ENCODE data around the gene INSRR. TPM values are rescaled to one million over a fixed set of nuclear protein-coding genes. Genes with fewer than 3 reads are reported as not detected.

The INSRR gene
- total and polyA plus RNA-seq, 9 of the 15 experiments (the other 6 are each of a cell fraction or from before 2014, with no cell fraction given): 0.03 to 0.18 (median 0.06) TPM; not detected in 3

DNA sequence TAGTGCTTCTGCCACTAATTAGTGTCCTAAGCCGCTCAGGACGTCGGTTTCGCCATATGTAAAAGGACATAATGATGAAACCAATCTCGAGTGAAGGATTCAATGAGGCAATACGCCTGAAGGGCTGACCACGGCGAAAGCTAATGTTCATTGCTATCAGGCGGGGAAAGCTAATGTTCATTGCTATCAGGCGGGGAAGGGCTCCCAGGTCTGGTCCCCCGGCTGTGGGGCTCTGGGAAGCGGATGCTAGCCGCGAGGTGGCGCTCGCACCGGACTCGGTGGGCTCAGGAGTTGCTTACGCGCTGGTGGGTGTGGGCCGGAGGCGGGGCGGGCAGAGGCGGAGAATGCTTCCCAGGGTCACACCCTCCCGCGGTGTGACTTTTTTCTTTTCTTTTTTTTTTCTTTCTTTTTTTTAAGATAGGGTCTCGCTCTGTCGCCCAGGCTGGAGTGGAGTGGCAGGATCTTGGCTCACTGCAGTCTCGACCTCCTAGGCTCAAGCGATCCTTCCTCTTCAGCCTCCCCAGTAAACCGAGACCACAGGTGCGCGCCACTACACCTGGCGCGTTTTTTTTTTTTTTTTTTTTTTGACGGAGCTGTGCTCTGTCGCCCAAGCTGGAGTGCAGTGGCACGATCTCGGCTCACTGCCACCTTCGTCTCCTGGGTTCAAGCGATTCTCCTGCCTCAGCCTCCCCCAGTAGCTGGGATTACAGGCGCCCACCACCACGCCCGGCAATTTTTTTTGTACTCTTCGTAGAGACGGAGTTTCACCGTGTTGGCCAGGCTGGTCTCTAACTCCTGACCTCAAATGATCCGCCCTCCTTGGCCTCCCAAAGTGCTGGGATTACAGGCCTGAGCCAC, 33.5 kb upstream of the INSRR start:
- Histone ChIP-seq H3K4me2 (ENCODE audit: insufficient read depth, low read length) (peak overlapping the region; percentile 74), H3K9me3 (replicated peaks; ENCODE audit: control insufficient read depth, insufficient read depth, low read depth, low read length) (no peaks in the 10 kb centered on the region), H3K36me3 (ENCODE audit: control insufficient read depth, insufficient read depth, low read length) (no peaks in the 10 kb centered on the region), H2AFZ (ENCODE audit: low read depth, low read length) (peak overlapping the region; percentile 98), H3K79me2 (ENCODE audit: control insufficient read depth, insufficient read depth, low read length) (no peaks in the 10 kb centered on the region), H3K9me1 (ENCODE audit: control insufficient read depth, insufficient read depth, low read length) (no peaks in the 10 kb centered on the region), H3K27ac (ENCODE audit: extremely low read depth, low read depth, low read length) (no peak overlapping the region; the same call in 2 of the 3 replicates), H4K20me1 (replicated peaks; ENCODE audit: control insufficient read depth, insufficient read depth, low read length) (no peaks in the 10 kb centered on the region), H3K4me3 (no peak overlapping the region), H3K4me1 (replicated peaks in 1 of 2; ENCODE audit: control insufficient read depth in 2 of 2, insufficient read depth in 2 of 2, low read length in 2 of 2) (peaks cover 30 to 48% of the 10 kb centered on the region in 2 experiments), H3K9ac (ENCODE audit: insufficient read depth in 1 of 2, low read depth in 2 of 2, low read length in 2 of 2) (peak overlapping the region in 1 of 2 experiments; percentile 50; a peak in 2 of 4 replicates), H3K27me3 (ENCODE audit: control insufficient read depth in 2 of 2, insufficient read depth in 2 of 2, low read length in 2 of 2) (no peaks in the 10 kb centered on the region)
- intact Hi-C loops (cut with micrococcal nuclease) (loop anchor here (1.0 kb wide), 2 partner anchors 28 to 182 kb away; partner anchors contain the start of gene LRRC71), in situ Hi-C loops (cut with MboI) (loop anchor here (5.0 kb wide), 1 partner anchor 35 kb away; no protein-coding TSS in a partner anchor)
- ChIA-PET POLR2A (interaction anchor here (0.6 to 1.0 kb wide), 2 partner anchors 95 to 166 kb away, joined by 3 read pairs; no protein-coding TSS in a partner anchor), CTCF (ENCODE audit: low intra/inter-chr PET ratio) (interaction anchor here (0.6 to 2.9 kb wide), 10 partner anchors 9 to 267 kb away, joined by 3 to 19 read pairs (median 5); partner anchors contain the start of gene LRRC71)
- ATAC-seq (peak; percentile 94), FAIRE-seq (peak; percentile 87), DNase-seq (ENCODE audit: extremely low read depth in 1 of 4, low spot score in 3 of 4) (peak; percentile 91 to 96 (median 92))
- WGBS (ENCODE audit: insufficient coverage, low coverage, missing lambda C conversion rate): 15% methylated on average over 32 of the region's 48 CpGs
- BruUV-seq (replicated peaks): no TSS peak
- TF ChIP-seq L3MBTL2 (IDR thresholded peaks at IDR 0.05) (peak; percentile 40; the same call in 1 of the 2 replicates), WHSC1 (IDR thresholded peaks at IDR 0.05; ENCODE audit: low read length) (no peak), NCOA6 (IDR thresholded peaks at IDR 0.05) (no peak), MTA2 (IDR thresholded peaks at IDR 0.05; ENCODE audit: low read depth) (peak; percentile 12; the same call in 1 of the 2 replicates), SP2 (IDR thresholded peaks at IDR 0.05; ENCODE audit: extremely low read depth, low read depth, low read length, poor library complexity, severe bottlenecking) (no peak), MEF2D (tag; conservative IDR thresholded peaks at IDR 0.05; ENCODE audit: low read depth) (no peak), CSDE1 (IDR thresholded peaks at IDR 0.05) (no peak), KAT8 (IDR thresholded peaks at IDR 0.05; ENCODE audit: low read depth) (no peak), ZSCAN32 (CRISPR knock-in tag; IDR thresholded peaks at IDR 0.05) (no peak), MAFG (tag; conservative IDR thresholded peaks at IDR 0.05) (no peak), KLF13 (tag; IDR thresholded peaks at IDR 0.05; ENCODE audit: borderline replicate concordance, low read depth) (peak; percentile 37; the same call in 1 of the 2 replicates)
- TF ChIP-seq, protein P1, sequence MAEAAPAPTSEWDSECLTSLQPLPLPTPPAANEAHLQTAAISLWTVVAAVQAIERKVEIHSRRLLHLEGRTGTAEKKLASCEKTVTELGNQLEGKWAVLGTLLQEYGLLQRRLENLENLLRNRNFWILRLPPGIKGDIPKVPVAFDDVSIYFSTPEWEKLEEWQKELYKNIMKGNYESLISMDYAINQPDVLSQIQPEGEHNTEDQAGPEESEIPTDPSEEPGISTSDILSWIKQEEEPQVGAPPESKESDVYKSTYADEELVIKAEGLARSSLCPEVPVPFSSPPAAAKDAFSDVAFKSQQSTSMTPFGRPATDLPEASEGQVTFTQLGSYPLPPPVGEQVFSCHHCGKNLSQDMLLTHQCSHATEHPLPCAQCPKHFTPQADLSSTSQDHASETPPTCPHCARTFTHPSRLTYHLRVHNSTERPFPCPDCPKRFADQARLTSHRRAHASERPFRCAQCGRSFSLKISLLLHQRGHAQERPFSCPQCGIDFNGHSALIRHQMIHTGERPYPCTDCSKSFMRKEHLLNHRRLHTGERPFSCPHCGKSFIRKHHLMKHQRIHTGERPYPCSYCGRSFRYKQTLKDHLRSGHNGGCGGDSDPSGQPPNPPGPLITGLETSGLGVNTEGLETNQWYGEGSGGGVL (CRISPR knock-in tag; IDR thresholded peaks at IDR 0.05): no peak
- TF ChIP-seq, protein P2, sequence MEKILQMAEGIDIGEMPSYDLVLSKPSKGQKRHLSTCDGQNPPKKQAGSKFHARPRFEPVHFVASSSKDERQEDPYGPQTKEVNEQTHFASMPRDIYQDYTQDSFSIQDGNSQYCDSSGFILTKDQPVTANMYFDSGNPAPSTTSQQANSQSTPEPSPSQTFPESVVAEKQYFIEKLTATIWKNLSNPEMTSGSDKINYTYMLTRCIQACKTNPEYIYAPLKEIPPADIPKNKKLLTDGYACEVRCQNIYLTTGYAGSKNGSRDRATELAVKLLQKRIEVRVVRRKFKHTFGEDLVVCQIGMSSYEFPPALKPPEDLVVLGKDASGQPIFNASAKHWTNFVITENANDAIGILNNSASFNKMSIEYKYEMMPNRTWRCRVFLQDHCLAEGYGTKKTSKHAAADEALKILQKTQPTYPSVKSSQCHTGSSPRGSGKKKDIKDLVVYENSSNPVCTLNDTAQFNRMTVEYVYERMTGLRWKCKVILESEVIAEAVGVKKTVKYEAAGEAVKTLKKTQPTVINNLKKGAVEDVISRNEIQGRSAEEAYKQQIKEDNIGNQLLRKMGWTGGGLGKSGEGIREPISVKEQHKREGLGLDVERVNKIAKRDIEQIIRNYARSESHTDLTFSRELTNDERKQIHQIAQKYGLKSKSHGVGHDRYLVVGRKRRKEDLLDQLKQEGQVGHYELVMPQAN (IDR thresholded peaks at IDR 0.05; ENCODE audit: borderline replicate concordance): no peak
- TF ChIP-seq, protein P3, sequence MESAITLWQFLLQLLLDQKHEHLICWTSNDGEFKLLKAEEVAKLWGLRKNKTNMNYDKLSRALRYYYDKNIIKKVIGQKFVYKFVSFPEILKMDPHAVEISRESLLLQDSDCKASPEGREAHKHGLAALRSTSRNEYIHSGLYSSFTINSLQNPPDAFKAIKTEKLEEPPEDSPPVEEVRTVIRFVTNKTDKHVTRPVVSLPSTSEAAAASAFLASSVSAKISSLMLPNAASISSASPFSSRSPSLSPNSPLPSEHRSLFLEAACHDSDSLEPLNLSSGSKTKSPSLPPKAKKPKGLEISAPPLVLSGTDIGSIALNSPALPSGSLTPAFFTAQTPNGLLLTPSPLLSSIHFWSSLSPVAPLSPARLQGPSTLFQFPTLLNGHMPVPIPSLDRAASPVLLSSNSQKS (CRISPR knock-in tag; IDR thresholded peaks at IDR 0.05): no peak
- TF ChIP-seq, protein P4, sequence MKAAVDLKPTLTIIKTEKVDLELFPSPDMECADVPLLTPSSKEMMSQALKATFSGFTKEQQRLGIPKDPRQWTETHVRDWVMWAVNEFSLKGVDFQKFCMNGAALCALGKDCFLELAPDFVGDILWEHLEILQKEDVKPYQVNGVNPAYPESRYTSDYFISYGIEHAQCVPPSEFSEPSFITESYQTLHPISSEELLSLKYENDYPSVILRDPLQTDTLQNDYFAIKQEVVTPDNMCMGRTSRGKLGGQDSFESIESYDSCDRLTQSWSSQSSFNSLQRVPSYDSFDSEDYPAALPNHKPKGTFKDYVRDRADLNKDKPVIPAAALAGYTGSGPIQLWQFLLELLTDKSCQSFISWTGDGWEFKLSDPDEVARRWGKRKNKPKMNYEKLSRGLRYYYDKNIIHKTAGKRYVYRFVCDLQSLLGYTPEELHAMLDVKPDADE (conservative IDR thresholded peaks at IDR 0.05; ENCODE audit: control insufficient read depth, low read depth, low read length): 0 out of 2 replicates have a peak, but pooled peaks have one; percentile 42

All from K562 (cell line).